H1 (cell line): ENCODE results near the gene CST11. TPM values are rescaled to one million over a fixed set of nuclear protein-coding genes. Genes with fewer than 3 reads are reported as not detected.

Experiments used
- CTCF ChIA-PET: fragments of 300-600 bp; sonication (Branson Sonifier 250); formaldehyde crosslinking; loops from one replicate; lab custom pipeline; 2021; ENCODE audit not compliant: partially characterized antibody; lab: Charles Lee
- POLR2A ChIA-PET: fragments of 300-600 bp; sonication (Branson Sonifier 250); formaldehyde crosslinking; loops from one replicate; lab custom pipeline; 2021; ENCODE audit warnings: inconsistent platforms; ENCODE audit not compliant: partially characterized antibody; lab: Charles Lee
- DNase-seq, 2 experiments: peaks; one replicate each; pipeline versions ENCODE4 v3.0.0 to v3.0.0-alpha.2; 2010 to 2022; ENCODE audit warnings: low spot score in 2 of 2, low read depth in 1 of 2, mixed read lengths in 1 of 2
- FAIRE-seq: peaks from 2 replicates; lab custom pipeline; 2011; peaks lifted over from hg19 to GRCh38; lab: Jason Lieb, UNC
- H2AFZ ChIP-seq: 2 replicates; pipeline ENCODE4 v1.8.1; 2012; ENCODE audit warnings: low read length, inconsistent platforms
- H2AK5ac ChIP-seq: 2 replicates; pipeline ENCODE4 v1.6.1; 2013; ENCODE audit warnings: low read depth, low read length
- H2BK120ac ChIP-seq: replicated peaks from 2 replicates; pipeline ENCODE3; 2013; ENCODE audit warnings: low read depth, low read length, inconsistent platforms
- H2BK12ac ChIP-seq: 2 replicates; pipeline ENCODE4 v1.6.1; 2013; ENCODE audit warnings: low read depth, low read length
- H2BK15ac ChIP-seq: 2 replicates; pipeline ENCODE4 v1.6.1; 2013; ENCODE audit warnings: low read length
- H2BK20ac ChIP-seq: 2 replicates; pipeline ENCODE4 v1.6.1; 2013; ENCODE audit warnings: low read length
- H2BK5ac ChIP-seq: 2 replicates; pipeline ENCODE4 v1.6.1; 2013; ENCODE audit warnings: low read depth, low read length
- H3K14ac ChIP-seq: 2 replicates; pipeline ENCODE4 v1.6.1; 2013; ENCODE audit warnings: inconsistent platforms; ENCODE audit not compliant: insufficient read length
- H3K18ac ChIP-seq: 2 replicates; pipeline ENCODE4 v1.6.1; 2013; ENCODE audit warnings: low read length; ENCODE audit errors: extremely low read depth
- H3K23ac ChIP-seq: 2 replicates; pipeline ENCODE4 v1.6.1; 2013; ENCODE audit warnings: inconsistent platforms; ENCODE audit not compliant: insufficient read length
- H3K23me2 ChIP-seq: 2 replicates; pipeline ENCODE4 v1.6.1; 2013; ENCODE audit warnings: low read depth, low read length
- H3K27ac ChIP-seq: 2 replicates; pipeline ENCODE4 v1.6.1; 2011; ENCODE audit warnings: low read depth, low read length, inconsistent platforms
- H3K27me3 ChIP-seq, 4 experiments: replicated peaks in 1 of 4; 1 replicate in 1 of 4; 2 replicates in 3 of 4; pipeline versions ENCODE4 v1.6.1 to v1.8.1; 2011 to 2013; ENCODE audit warnings: low read length in 3 of 4, mild to moderate bottlenecking in 3 of 4, inconsistent platforms in 2 of 4, mixed read lengths in 2 of 4, moderate library complexity in 1 of 4; ENCODE audit not compliant: control insufficient read depth in 3 of 4, insufficient read depth in 3 of 4; ENCODE audit errors: extremely low read depth in 1 of 4
- H3K36me3 ChIP-seq, 4 experiments: 2 replicates each; pipeline versions ENCODE4 v1.6.1 to v1.8.1; 2011 to 2013; ENCODE audit warnings: mild to moderate bottlenecking in 4 of 4, low read length in 3 of 4, moderate library complexity in 2 of 4, control low read depth in 1 of 4, inconsistent platforms in 1 of 4; ENCODE audit not compliant: insufficient read depth in 4 of 4, control insufficient read depth in 2 of 4
- H3K4ac ChIP-seq: replicated peaks from 2 replicates; pipeline ENCODE3; 2013; ENCODE audit warnings: low read length, low read depth, mixed read lengths, inconsistent platforms; ENCODE audit not compliant: insufficient read length
- H3K4me1 ChIP-seq, 4 experiments: replicated peaks in 1 of 4; 1 replicate in 1 of 4; 2 replicates in 3 of 4; pipeline versions ENCODE4 v1.6.1 to v1.8.1; 2011 to 2013; ENCODE audit warnings: low read length in 3 of 4, inconsistent platforms in 2 of 4, mixed read lengths in 1 of 4; ENCODE audit not compliant: insufficient read depth in 4 of 4, control insufficient read depth in 3 of 4
- H3K4me2 ChIP-seq, 2 experiments: 2 replicates each; pipeline versions ENCODE4 v1.6.1 to v1.8.1; 2011 to 2013; ENCODE audit warnings: low read depth in 2 of 2, low read length in 2 of 2, control low read depth in 1 of 2, inconsistent platforms in 1 of 2, mild to moderate bottlenecking in 1 of 2; ENCODE audit not compliant: insufficient read depth in 1 of 2
- H3K4me3 ChIP-seq, 4 experiments: fragments of 200-600, 300-600 bp in 1 of 4; sonication (generic), shearing (Covaris generic), sonication (Bioruptor Twin) in 1 of 4; 2 replicates each; pipeline versions ENCODE4 v1.5.1 to v1.8.1; 2011 to 2016; ENCODE audit warnings: low read length in 4 of 4, low read depth in 3 of 4, control low read depth in 2 of 4, inconsistent platforms in 2 of 4, mild to moderate bottlenecking in 2 of 4, mixed read lengths in 1 of 4, moderate library complexity in 1 of 4; ENCODE audit not compliant: insufficient read depth in 2 of 4; ENCODE audit errors: extremely low read depth in 1 of 4
- H3K56ac ChIP-seq: replicated peaks from 2 replicates; pipeline ENCODE3; 2013; ENCODE audit warnings: low read depth, mild to moderate bottlenecking, mixed read lengths, low read length, inconsistent platforms; ENCODE audit not compliant: insufficient read length
- H3K79me1 ChIP-seq: 2 replicates; pipeline ENCODE4 v1.6.1; 2013; ENCODE audit warnings: low read depth, low read length, control low read depth
- H3K79me2 ChIP-seq, 2 experiments: 2 replicates each; pipeline versions ENCODE4 v1.6.1 to v1.8.1; 2012 to 2013; ENCODE audit warnings: low read length in 2 of 2, mild to moderate bottlenecking in 2 of 2, inconsistent platforms in 1 of 2; ENCODE audit not compliant: insufficient read depth in 2 of 2, control insufficient read depth in 1 of 2
- H3K9ac ChIP-seq, 4 experiments: replicated peaks in 1 of 4; 1 replicate in 1 of 4; 2 replicates in 3 of 4; pipeline versions ENCODE4 v1.6.1 to v1.8.1; 2011 to 2013; ENCODE audit warnings: low read depth in 3 of 4, low read length in 3 of 4, control low read depth in 2 of 4, mild to moderate bottlenecking in 2 of 4, moderate library complexity in 2 of 4, inconsistent platforms in 1 of 4; ENCODE audit errors: extremely low read depth in 1 of 4
- H3K9me3 ChIP-seq, 2 experiments: 2 replicates each; pipeline versions ENCODE4 v1.6.1 to v1.8.1; 2012 to 2013; ENCODE audit warnings: mild to moderate bottlenecking in 2 of 2, moderate library complexity in 2 of 2, control low read depth in 1 of 2, inconsistent platforms in 1 of 2, low read depth in 1 of 2, low read length in 1 of 2, mixed read lengths in 1 of 2; ENCODE audit not compliant: insufficient read depth in 2 of 2
- H4K20me1 ChIP-seq, 2 experiments: replicated peaks in 1 of 2; 2 replicates each; pipeline versions ENCODE3 to v1.8.1; 2011 to 2013; ENCODE audit warnings: inconsistent platforms in 2 of 2, low read length in 2 of 2, mild to moderate bottlenecking in 1 of 2; ENCODE audit not compliant: insufficient read depth in 2 of 2, control insufficient read depth in 1 of 2
- H4K5ac ChIP-seq: 2 replicates; pipeline ENCODE4 v1.6.1; 2013; ENCODE audit warnings: low read length, low read depth, mixed read lengths, inconsistent platforms; ENCODE audit not compliant: insufficient read length
- H4K8ac ChIP-seq: 2 replicates; pipeline ENCODE4 v1.8.0; 2013; ENCODE audit warnings: mild to moderate bottlenecking, moderate library complexity, low read length, inconsistent platforms; ENCODE audit not compliant: insufficient read depth; ENCODE audit errors: extremely low read depth
- H4K91ac ChIP-seq: replicated peaks from 2 replicates; pipeline ENCODE3; 2013; ENCODE audit warnings: low read length, mixed read lengths, inconsistent platforms; ENCODE audit not compliant: insufficient read length
- ASH2L ChIP-seq: fragments of 200-600, 300-600 bp; sonication (generic); IDR thresholded peaks from one replicate; pipeline ENCODE4 v1.7.1; 2017; ENCODE audit warnings: low read length
- CBX8 ChIP-seq: fragments of 300-800, 300-1000 bp; sonication (generic); IDR thresholded peaks from 2 replicates; pipeline ENCODE4 v1.7.1; 2016; ENCODE audit warnings: low read depth, low read length, borderline replicate concordance
- JUN ChIP-seq: IDR thresholded peaks from 2 replicates; pipeline ENCODE4 v1.6.1; 2011; ENCODE audit warnings: low read depth, mild to moderate bottlenecking, improper control_type of control experiment, low read length
- SUZ12 ChIP-seq: fragments of 200-600 bp; sonication (generic); IDR thresholded peaks from 2 replicates; pipeline ENCODE4 v1.6.1; 2012; ENCODE audit warnings: mild to moderate bottlenecking, inconsistent platforms, low read length, moderate library complexity, mixed read lengths
- TAF1 ChIP-seq: IDR thresholded peaks from 2 replicates; pipeline ENCODE4 v1.6.1; 2011; ENCODE audit warnings: mild to moderate bottlenecking, low read depth, low read length
- YY1 ChIP-seq: IDR thresholded peaks from 2 replicates; pipeline ENCODE4 v1.6.1; 2011; ENCODE audit warnings: low read depth, mild to moderate bottlenecking, low read length
- WGBS, 2 experiments: shearing (Covaris generic) in 1 of 2; methylation state at CpG; one replicate each; pipeline versions ENCODE4 v1.1.6 to v1.1.7; 2013 to 2015; ENCODE audit warnings: low lambda C conversion rate in 2 of 2, mixed read lengths in 2 of 2, inconsistent platforms in 1 of 2, low coverage in 1 of 2, missing lambda C conversion rate in 1 of 2; ENCODE audit not compliant: insufficient replicate concordance in 2 of 2, insufficient coverage in 1 of 2, insufficient read length in 1 of 2; ENCODE audit errors: extremely low coverage in 1 of 2, missing lambda C conversion rate in 1 of 2; 5-methylcytosine and 5-hydroxymethylcytosine counted together
- polyA plus RNA-seq, 7 experiments: library from polyadenylated mRNA; depleted of rRNA in 3 of 7; stranded (reverse) in 5 of 7; unstranded in 2 of 7; fragments of >200 nt in 5 of 7; fragments of 200-250 nt in 2 of 7; gene quantifications; 1 replicate in 5 of 7; 2 replicates in 1 of 7; 4 replicates in 1 of 7; pipeline versions ENCODE4 v1.2.1 to v1.2.3, GENCODE V29; 2011 to 2013; ENCODE audit warnings: missing spikeins in 2 of 7, mixed read lengths in 2 of 7
- total RNA-seq: library from RNA; stranded (reverse); fragmentation: NEBNext Ultra II Directional; extraction: Animal tissue kit (Norgen Biotek cat#: 25700); gene quantifications from 2 replicates; pipeline ENCODE4 v1.2.1, GENCODE V29; 2021

Gene CST11
- total and polyA plus RNA-seq, 2 of the 8 experiments (the other 6 are each of a cell fraction or from before 2014, with no cell fraction given), result 2.0 TPM; not detected in 1

DNA sequence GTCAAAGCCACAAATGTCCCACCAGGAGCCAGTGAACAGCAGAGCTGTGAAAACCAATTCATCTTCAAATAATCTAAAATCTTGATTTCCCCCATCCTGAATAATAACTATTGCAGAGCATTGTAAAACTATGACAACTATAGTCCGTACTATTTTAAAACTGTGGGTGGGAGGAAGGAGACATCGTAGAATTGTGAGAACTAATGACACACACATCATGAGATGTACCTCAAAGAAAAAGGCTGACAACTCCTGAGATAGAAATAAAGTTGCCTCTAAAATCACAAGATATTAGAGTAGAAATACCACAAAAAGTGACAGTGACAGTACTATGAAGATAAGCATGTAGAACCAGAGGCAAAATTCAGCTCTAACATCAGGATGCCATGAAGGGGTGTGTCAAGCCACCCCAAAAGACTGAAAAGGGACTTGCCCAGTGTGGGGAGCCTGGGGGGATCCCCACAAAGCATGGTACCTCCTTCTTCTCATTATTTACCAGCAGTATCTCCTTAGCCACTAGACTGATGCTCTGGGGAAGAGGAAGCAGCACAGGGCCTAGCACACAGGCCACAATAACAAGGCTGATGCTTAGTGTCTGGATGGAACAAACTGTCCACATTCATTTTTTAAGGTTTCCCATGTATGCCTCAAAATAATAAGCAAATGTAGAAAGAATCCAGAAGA lies 44.8 kb downstream of the CST11 start:
- Histone ChIP-seq H3K23me2 (no peaks in the 10 kb centered on the region), H4K8ac (no peak overlapping the region), H4K20me1 (peaks cover 5 to 22% of the 10 kb centered on the region in 2 experiments), H2AFZ (no peak overlapping the region), H3K18ac (no peak overlapping the region), H2BK15ac (no peak overlapping the region), H3K27ac (no peak overlapping the region), H3K36me3 (no peaks in the 10 kb centered on the region), H2BK5ac (no peak overlapping the region), H3K27me3 (no peaks in the 10 kb centered on the region), H3K14ac (no peak overlapping the region), H3K4ac (no peak overlapping the region), H3K4me2 (no peak overlapping the region), H4K91ac (no peak overlapping the region), H2BK120ac (no peak overlapping the region), H3K4me1 (peaks cover 0 to 5% (median 2%) of the 10 kb centered on the region in 4 experiments; a peak in 3 of 7 replicates), H3K9me3 (no peaks in the 10 kb centered on the region), H3K79me1 (peaks cover 7% of the 10 kb centered on the region; the same call in 1 of the 2 replicates), H3K4me3 (no peak overlapping the region), H2AK5ac (no peak overlapping the region), H3K9ac (no peak overlapping the region), H3K79me2 (peaks cover 8 to 95% of the 10 kb centered on the region in 2 experiments), H2BK12ac (no peak overlapping the region), H3K23ac (no peak overlapping the region), H4K5ac (no peak overlapping the region), H3K56ac (no peak overlapping the region), H2BK20ac (no peak overlapping the region)
- POLR2A ChIA-PET, result no interaction called here
- no peak for DNase-seq
- CTCF ChIA-PET, result interaction anchor here (0.9 to 1.3 kb wide), 2 partner anchors 8 to 34 kb away, joined by 3 read pairs; no protein-coding TSS in a partner anchor
- WGBS, 2 experiments, result 89% methylated on average over 2 of the region's 2 CpGs; no CpG with 5 or more reads in 1 of the 2 experiments
- FAIRE-seq, result no peak
- TF ChIP-seq CBX8, result no peak
- TF ChIP-seq ASH2L, result no peak
- no peak for TF ChIP-seq YY1
- TF ChIP-seq SUZ12, result no peak
- no peak for TF ChIP-seq TAF1
- no peak for TF ChIP-seq JUN
